Dedifferentiated amniotic fluid mesenchymal stem cell (primary cell): ENCODE data around the gene FTO.
A peak's percentile ranks its signal among the peaks of the same experiment; 100 is the strongest.

Source experiments
- DNase-seq: peaks from one replicate; pipeline ENCODE4 v3.0.0-alpha.2; 2016; ENCODE audit errors: extremely low spot score

Gene FTO

DNA sequence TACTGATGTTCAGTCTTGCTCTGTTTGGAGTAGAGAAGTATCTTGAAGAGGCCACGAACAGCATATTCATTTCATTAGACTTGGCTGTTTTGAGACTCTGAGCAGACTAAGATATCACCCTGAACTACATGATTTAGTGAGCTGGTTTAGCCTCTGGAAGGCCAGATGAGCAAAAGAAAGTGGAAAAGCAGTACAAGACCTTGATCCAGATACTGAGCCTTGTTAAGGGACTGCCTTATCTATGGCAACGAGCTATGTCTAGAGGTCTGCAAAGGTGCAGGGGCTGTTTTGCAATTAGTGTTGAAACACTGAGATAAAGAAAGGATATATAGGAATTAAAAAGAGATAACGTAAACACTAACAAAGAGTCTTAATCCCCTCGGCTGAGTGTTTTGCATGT is 351.2 kb downstream of the FTO start:
- DNase-seq = no peak

GRCh38 chr16:54055864-54056263 is 351.9 kb downstream of the FTO start:
- DNase-seq = no peak

DNA sequence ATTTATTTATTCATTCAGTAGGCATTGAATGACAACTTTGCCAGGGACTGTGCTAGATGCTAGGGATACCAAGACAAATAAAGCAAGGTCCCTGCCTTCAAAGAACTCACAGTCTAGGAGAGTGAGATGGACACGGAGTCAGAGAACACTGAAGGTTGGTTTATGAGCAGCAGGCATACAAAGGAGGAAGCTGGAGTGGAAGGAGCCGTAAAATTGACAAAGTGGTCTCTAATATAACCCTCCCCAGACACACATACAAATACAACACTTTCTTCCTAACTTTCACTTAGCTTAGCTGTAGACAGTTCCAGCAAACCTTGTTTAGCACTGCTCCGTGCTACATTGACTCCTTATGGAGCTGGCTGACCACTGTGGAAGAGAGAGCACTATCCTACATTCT is 353.0 kb downstream of the FTO start:
- DNase-seq = no peak

DNA sequence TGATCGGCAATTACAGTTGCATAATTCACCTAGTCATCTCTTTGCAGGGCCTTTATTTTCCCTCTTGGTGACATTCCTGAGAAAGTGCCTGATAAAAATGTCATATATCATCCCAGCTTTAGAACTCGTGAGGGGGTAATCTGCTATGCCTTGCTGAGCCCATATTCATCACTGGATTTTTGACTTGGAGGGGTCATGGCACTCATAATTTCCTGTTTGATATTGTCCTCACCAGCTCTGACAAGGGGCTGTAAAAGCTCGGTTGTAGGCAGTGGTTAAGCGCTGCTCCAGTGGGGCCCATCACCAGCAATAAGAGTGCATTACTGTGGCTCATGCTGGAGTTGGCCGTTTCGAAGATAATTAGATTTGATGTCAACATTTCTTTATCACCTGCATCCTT is 355.4 kb downstream of the FTO start:
- DNase-seq = no peak

DNA sequence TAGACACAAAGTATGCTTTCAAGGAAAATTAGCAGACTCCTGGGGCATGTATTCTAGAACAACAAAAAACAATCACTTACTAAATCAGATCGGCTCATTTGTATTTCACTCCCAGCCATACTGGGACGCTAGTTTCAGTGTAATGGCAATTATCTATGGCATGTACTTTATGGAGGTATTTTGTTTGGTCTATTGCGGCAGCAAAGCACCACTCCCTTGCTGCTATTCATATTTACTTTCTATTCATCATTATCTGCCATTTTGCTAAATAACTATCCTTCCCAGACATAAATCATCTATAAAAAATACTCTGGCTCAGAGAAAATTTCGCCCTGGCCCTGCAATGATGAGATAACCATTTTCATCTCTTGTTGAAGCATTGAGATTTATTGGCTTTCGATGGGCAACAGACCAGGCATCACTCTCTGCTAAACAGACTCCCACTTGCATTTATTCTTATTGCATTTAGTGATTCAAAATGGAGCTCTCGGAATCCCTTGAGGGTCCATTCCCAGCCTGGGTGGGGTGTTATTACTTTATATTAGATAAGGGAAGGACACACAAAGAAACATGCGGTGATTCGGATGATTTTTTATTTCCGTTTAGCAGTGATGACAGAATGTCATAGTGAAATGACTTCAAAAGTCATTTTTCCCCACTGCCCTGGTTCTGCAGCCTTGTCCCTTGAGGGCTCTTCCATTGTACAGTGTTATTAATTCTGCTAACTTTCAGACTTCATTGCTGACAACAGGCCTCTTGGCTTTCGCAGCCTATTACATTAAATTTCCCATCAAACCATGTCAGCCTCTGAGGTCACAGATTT is 356.9 kb downstream of the FTO start:
- DNase-seq = no peak

- no peak for DNase-seq
Observed at GRCh38 chr16:54061454-54061853, 357.5 kb downstream of the FTO start.

DNA sequence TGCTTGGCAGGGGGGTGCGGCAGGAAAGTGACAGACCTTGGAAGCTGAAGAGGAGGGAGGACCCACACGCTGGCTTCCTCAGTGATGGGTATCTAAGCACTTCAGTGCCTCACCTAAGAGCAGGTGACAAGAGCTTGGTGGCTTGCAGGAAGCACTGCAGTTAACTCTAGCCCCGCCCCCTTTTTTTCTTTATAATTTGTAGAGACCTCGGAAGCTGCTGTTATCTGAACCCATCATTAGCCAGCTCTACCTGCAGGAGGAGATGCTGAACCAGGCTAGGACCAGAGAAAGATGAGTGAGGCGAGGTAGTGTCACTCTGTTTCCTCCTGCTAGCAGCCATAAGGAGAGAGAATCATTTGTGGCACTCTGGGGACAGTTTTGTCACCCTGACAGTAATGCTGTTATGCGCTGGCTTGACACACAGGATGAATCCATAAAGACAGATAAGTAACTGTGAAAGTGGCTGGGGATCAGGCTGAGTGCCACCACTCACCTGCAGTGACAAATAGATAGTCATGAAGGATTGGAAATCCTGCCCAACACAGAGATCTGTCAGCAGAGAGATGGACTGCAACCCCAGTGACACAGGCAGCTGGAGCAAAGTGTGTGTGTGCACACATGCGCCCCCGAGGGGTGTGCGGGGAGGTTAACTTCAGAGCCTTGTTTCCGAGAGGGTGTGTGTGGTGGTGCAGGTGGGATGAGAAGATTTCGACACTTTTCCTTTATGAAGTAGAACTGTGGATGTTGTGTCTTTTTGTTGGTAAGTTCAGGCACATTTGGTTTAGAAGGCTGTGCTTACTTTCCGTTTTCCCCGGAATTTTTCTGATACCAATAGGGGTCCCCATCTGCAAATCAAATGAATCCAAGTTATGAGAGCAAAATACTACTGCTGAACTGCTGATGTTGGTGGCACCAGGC is 358.7 kb downstream of the FTO start:
- DNase-seq = no peak

DNA sequence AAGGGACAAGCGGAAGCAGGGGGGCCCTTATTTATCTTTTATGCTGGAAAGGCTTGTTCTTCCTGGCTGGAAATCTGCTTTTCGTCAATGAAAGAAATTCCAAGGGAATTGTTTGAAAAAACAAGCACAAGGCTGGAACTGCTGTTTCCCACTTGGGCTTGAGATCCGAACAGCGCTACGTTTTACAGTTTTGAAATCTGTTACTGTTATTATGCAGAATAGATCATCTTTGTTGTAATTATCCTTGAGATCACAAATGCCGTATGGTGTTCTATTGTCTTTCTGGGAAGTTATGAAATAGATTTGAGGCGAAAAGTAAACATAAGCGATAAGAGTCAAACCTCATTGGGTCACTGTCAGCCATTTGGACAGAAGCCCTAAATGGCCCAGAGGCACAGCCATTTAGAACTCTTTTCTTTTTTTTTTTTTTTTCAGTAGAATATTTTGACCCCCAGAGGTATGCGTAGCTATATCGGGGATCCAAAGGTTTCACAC is 359.4 kb downstream of the FTO start:
- DNase-seq = no peak

GRCh38 chr16:54066451-54067105 is 362.6 kb downstream of the FTO start:
- DNase-seq = no peak

DNA sequence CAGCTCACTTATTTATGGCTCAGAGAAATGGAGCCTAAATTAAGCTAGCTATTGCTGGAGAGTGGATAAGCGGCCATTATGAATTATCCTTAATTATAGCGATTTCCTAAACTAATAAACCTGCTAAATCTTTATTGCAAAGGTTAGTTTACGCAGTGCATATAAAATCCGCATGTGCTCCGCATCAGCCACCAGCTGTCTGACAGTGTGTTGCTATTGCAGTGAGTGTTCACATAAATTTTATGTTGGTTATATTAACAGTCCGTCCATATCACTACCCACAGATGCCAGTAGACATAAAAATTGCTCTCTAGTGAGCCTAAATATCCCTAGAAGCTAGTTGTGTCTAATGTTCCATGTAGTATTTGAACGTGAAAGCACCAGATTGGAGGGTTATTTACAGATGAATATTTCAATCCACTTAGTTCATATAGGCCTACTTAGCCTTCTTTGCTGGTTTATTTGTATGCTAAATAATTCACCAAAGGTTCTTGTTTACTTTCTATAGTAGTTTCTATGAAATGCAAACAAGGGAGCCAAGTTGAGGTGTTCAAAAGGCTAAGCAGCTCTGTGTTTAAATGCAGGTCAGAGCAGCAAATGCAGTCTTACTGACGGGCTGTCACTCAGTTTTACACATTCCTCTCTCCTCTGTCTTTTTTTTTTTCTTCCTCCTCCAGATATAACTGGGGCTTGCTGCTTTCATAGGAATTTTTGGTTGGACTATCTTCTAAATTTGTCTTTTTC is 363.5 kb downstream of the FTO start:
- no peak for DNase-seq

GRCh38 chr16:54068212-54068611 is 364.3 kb downstream of the FTO start:
- DNase-seq = no peak

DNA sequence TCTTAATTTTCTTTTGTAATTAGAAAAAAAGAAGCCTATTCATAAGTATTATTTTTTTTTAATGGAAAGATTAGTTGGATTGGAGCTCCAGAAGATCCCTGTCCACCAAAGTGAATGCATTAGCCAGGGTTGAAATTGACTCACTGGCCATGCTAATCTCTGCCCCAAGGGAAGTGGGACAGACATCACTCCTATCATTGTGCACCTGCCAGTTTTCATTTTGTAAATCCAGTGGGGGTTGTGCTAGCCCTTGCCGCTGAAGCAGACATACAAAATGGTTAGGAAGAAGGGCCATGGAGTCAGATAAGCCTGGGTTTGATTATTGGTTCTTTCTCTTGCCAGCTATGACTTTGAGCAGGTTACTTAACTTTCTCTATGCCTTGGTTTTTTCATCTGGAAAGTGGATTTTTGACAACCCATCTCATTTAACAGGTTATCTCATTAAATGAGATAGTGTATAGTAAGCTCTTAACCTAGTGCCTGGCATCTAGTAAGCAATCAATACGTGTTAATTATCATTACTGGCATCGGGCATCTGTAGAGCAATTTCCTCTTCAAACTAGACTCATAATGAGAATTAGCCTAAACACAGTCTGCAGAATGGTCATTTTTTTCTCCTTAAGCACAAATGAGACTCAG is 365.8 kb downstream of the FTO start:
- no peak for DNase-seq

DNA sequence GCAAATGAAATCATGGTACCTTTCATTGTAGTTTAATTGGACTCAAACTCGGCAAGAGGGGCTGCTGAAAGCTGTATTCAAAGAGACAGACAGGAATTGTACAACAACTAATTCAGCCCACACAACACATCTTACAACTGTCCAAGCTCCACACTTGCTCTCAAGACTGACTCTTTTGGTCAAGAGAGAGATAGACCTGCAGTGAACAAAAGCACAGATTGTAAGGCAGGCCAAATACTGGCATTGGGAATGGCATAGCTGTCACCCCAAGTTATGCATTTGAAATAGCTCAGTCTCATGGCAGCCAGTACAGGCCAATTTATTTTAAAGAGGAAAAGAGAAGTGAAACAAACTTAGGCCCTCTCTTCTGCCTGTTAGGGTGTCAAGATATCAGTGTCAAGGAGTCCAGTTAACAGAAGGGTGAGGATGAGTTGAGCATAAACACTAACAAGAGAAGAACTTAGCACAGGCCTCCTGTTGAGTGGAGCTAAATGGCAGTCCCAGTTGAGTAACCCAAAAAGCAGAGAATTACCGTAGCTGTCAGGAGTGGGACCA is 366.9 kb downstream of the FTO start:
- DNase-seq = no peak

DNA sequence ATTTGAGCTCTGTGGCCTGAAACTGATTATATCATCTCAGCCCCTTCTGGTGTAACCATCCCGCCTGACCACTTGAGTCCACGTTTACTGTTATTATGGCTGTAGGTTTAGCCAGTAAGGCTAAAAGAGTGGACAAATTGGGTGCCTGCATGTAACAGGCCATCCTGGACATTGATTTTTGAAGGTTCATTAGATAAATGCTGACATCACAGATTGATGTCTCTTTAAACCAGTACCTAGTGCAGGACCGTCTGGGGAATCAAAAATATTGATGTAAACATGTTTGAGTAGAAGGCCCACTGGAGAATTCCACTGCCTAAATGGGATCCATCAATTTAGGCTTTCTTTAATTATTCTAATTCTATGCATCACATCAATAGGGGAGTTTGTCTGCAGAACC is 367.6 kb downstream of the FTO start:
- no peak for DNase-seq

- no peak for DNase-seq
Observed at GRCh38 chr16:54072237-54072636, 368.3 kb downstream of the FTO start.

GRCh38 chr16:54073356-54073755 is 369.4 kb downstream of the FTO start:
- DNase-seq = no peak

GRCh38 chr16:54075446-54075845 is 371.5 kb downstream of the FTO start:
- DNase-seq = no peak

GRCh38 chr16:54076006-54076504 is 372.1 kb downstream of the FTO start:
- DNase-seq = no peak

DNA sequence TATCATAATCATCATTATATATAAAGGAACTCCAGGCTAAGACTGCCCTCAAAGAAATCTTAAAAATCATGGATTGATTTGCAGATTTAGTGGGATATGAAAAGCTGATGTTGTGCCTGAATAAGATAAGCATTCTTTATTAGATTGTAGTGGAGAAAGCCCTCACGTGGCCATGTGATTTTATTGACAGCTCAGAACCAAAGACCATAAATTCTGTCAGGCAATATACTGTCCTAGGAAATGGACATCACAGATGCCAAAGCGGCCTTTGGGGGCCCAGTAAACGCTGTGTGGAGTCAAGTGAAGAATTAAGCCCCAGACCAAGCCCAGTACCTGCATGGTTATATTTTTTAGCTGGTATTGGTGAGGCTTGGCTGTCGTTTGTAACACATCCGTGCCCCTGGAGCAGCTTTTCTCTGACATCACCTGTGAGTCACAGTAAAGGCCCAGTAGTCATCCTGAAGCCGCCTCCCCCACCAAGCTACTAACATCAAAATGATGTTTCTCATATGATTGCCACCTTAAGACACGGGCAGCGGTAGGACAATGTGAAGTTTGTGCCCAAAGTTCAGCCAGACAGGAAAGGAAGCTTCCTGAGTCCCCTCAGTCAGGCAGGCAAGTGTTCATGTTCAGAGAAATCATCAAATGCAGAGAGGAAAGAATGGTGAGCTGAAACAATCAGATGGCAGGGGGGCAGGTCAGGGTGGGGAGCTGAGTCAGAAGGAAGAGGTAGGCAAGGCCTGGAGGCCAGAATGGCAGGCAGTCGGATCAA is 373.3 kb downstream of the FTO start:
- no peak for DNase-seq

GRCh38 chr16:54080524-54081008 is 376.6 kb downstream of the FTO start:
- peak; percentile 84 for DNase-seq
